ENCODE results near the gene ATP2B2. TPM values are rescaled to one million over a fixed set of nuclear protein-coding genes. Genes with fewer than 3 reads are reported as not detected.

ATP2B2 gene
- total and polyA plus RNA-seq, 9 of the 15 experiments (the other 6 are each of a cell fraction or from before 2014, with no cell fraction given) = 0.06 TPM; not detected in 8

- Histone ChIP-seq H3K4me3 (no peak overlapping the region), H3K79me2 (ENCODE audit: control insufficient read depth, insufficient read depth, low read length) (peaks cover 57% of the 10 kb centered on the region), H4K20me1 (replicated peaks; ENCODE audit: control insufficient read depth, insufficient read depth, low read length) (no peaks in the 10 kb centered on the region; the same call in none of the 2 replicates), H3K9me3 (replicated peaks; ENCODE audit: control insufficient read depth, insufficient read depth, low read depth, low read length) (no peaks in the 10 kb centered on the region), H3K9me1 (ENCODE audit: control insufficient read depth, insufficient read depth, low read length) (no peaks in the 10 kb centered on the region), H3K4me1 (replicated peaks in 1 of 2; ENCODE audit: control insufficient read depth in 2 of 2, insufficient read depth in 2 of 2, low read length in 2 of 2) (peaks cover 2 to 19% of the 10 kb centered on the region in 2 experiments; a peak in 3 of 5 replicates), H3K27ac (ENCODE audit: extremely low read depth, low read depth, low read length) (no peak overlapping the region), H3K27me3 (ENCODE audit: control insufficient read depth in 2 of 2, insufficient read depth in 2 of 2, low read length in 2 of 2) (no peaks in the 10 kb centered on the region), H3K36me3 (ENCODE audit: control insufficient read depth, insufficient read depth, low read length) (peaks cover 89% of the 10 kb centered on the region), H3K9ac (ENCODE audit: insufficient read depth in 1 of 2, low read depth in 2 of 2, low read length in 2 of 2) (no peak overlapping the region), H3K4me2 (ENCODE audit: insufficient read depth, low read length) (no peak overlapping the region), H2AFZ (ENCODE audit: low read depth, low read length) (no peak overlapping the region)
- intact Hi-C loops (cut with micrococcal nuclease) = no loop called here
- in situ Hi-C loops (cut with MboI) = no loop called here
- BruUV-seq (replicated peaks) = no TSS peak
- ChIA-PET POLR2A (interaction anchor here (0.6 to 3.2 kb wide), 8 partner anchors 10 to 518 kb away, joined by 3 to 16 read pairs (median 4); no protein-coding TSS in a partner anchor), CTCF (ENCODE audit: low intra/inter-chr PET ratio) (no interaction called here)
- DNase-seq (ENCODE audit: extremely low read depth in 1 of 4, low spot score in 3 of 4) = no peak
- no peak for FAIRE-seq
- TF ChIP-seq ZNF561 (CRISPR knock-in tag; conservative IDR thresholded peaks at IDR 0.05) (no peak), CEBPG (CRISPR knock-in tag; IDR thresholded peaks at IDR 0.05) (no peak), CEBPG (tag; conservative IDR thresholded peaks at IDR 0.05 in 1 of 2, IDR thresholded peaks at IDR 0.05 in 1 of 2) (0 out of 4 replicates have a peak, but pooled peaks of 1 of the 2 experiments have one; percentile 16), KDM2B (CRISPR knock-in tag; IDR thresholded peaks at IDR 0.05) (no peak), RAD21 (CRISPR knock-in tag; conservative IDR thresholded peaks at IDR 0.05 in 1 of 2, IDR thresholded peaks at IDR 0.05 in 1 of 2) (no peak), TCF3 (CRISPR knock-in tag; IDR thresholded peaks at IDR 0.05) (peak; percentile 51), SLC30A9 (CRISPR knock-in tag; IDR thresholded peaks at IDR 0.05) (no peak)
- ATAC-seq = peak; percentile 19; the same call in 1 of the 3 replicates
- WGBS (ENCODE audit: insufficient coverage, low coverage, missing lambda C conversion rate) = 63% methylated on average over 1 of the region's 1 CpG
Measured at GRCh38 chr3:10274601-10275000, 230.8 kb downstream of the ATP2B2 start.

MicroRNAs within 50 kb of the gene (microRNA counts, 767-probe panel; counts per million panel counts)
- microRNA hsa-miR-378b (not detected), microRNA hsa-miR-885-3p (not detected), microRNA hsa-miR-885-5p (1,344 counts per million, percentile 32 among the panel's probes with 10 or more counts)

Small RNAs within 50 kb of the gene (microRNA-seq; reads per million reads assigned to microRNA genes)
- gene MIR378B (ENCODE audit: borderline microRNAs expressed) (0.46 reads per million), gene MIR885 (ENCODE audit: borderline microRNAs expressed) (not detected)

Small RNAs within 50 kb of the gene (small RNA-seq; reads per million reads assigned to genes)
- gene MIR378B (2.2 reads per million, percentile 83 among the genes with 10 or more reads in this experiment), gene MIR885 (not detected), gene RF02126 (not detected)

Other genes starting within 250 kb of the ATP2B2 start
- gene GHRL, start 212.6 kb downstream of the ATP2B2 start, total RNA-seq (2014; rRNA removed) = 0.45 TPM in 1 of 2 replicates, not detected in the other
- gene GHRL, start 212.6 kb downstream of the ATP2B2 start, total RNA-seq (2014; rRNA removed; fragmentation: Illumina TruSeq; extraction: Trizol) = not detected in 2 replicates
- gene GHRL, start 212.6 kb downstream of the ATP2B2 start, total RNA-seq (2015; rRNA removed; fragmentation: Illumina TruSeq; extraction: Trizol) = 0.60 TPM in 1 of 2 replicates, not detected in the other
- 0.29 and 0.34 TPM in 2 replicates for gene GHRL, start 212.6 kb downstream of the ATP2B2 start, total RNA-seq (2021)
- gene GHRL, start 212.6 kb downstream of the ATP2B2 start, polyA plus RNA-seq (2011; rRNA removed) = 0.08 and 0.09 TPM in 2 replicates
- 0.15 TPM in 1 of 2 replicates, not detected in the other for gene GHRL, start 212.6 kb downstream of the ATP2B2 start, polyA plus RNA-seq (2014; fragmentation: Illumina TruSeq; extraction: Trizol)
- gene GHRL, start 212.6 kb downstream of the ATP2B2 start, polyA plus RNA-seq (2014; fragmentation: Nextera tagmentation; extraction: Ambion mirVana) = not detected
- gene GHRL, start 212.6 kb downstream of the ATP2B2 start, polyA plus RNA-seq (2014; rRNA removed) = 0.16 and 0.19 TPM in 2 replicates
- gene SEC13, start 184.5 kb downstream of the ATP2B2 start, total RNA-seq (2014; rRNA removed) = 256 and 318 TPM in 2 replicates
- gene SEC13, start 184.5 kb downstream of the ATP2B2 start, total RNA-seq (2014; rRNA removed; fragmentation: Illumina TruSeq; extraction: Trizol) = 124 and 145 TPM in 2 replicates
- 192 and 196 TPM in 2 replicates for gene SEC13, start 184.5 kb downstream of the ATP2B2 start, total RNA-seq (2015; rRNA removed; fragmentation: Illumina TruSeq; extraction: Trizol)
- gene SEC13, start 184.5 kb downstream of the ATP2B2 start, total RNA-seq (2021) = 199 and 209 TPM in 2 replicates
- gene SEC13, start 184.5 kb downstream of the ATP2B2 start, polyA plus RNA-seq (2011; rRNA removed) = 199 and 308 TPM in 2 replicates
- gene SEC13, start 184.5 kb downstream of the ATP2B2 start, polyA plus RNA-seq (2014; fragmentation: Illumina TruSeq; extraction: Trizol) = 274 and 284 TPM in 2 replicates
- 100 to 1,000 TPM in 1 of 2 experiments, 10 to 100 TPM in 1; 71.5 to 116 TPM for gene SEC13, start 184.5 kb downstream of the ATP2B2 start, polyA plus RNA-seq (2014; fragmentation: Nextera tagmentation; extraction: Ambion mirVana)
- 152 and 181 TPM in 2 replicates for gene SEC13, start 184.5 kb downstream of the ATP2B2 start, polyA plus RNA-seq (2014; rRNA removed)